Transverse colon (tissue), 4 donors: ENCODE measurements around the gene TPST2.

Source experiments
- EP300 ChIP-seq: sonication (generic); formaldehyde crosslinking; IDR thresholded peaks from one replicate; pipeline ENCODE4 v1.6.1; 2017; ENCODE audit warnings: antibody characterized with exemption, low read depth
- POLR2A ChIP-seq: fragments of 450-650 bp; IDR thresholded peaks from one replicate; pipeline ENCODE4 v1.6.1; 2016; ENCODE audit warnings: antibody characterized with exemption, mild to moderate bottlenecking, moderate library complexity
- POLR2AphosphoS5 ChIP-seq, 3 donors: sonication (generic); formaldehyde crosslinking; IDR thresholded peaks; one replicate each; pipeline ENCODE4 v1.6.1; 2016; ENCODE audit warnings: antibody characterized with exemption in 3 of 3
- TF ChIP-seq, protein P1 (sequence below), 5 experiments: fragments of 200-600 bp in 3 of 5; fragments of 450-650 bp in 2 of 5; sonication (generic) in 3 of 5; IDR thresholded peaks; 1 replicate in 2 of 5; 2 replicates in 3 of 5; pipeline ENCODE4 v1.5.1; 2016 to 2017; ENCODE audit warnings: antibody characterized with exemption in 5 of 5, inconsistent platforms in 3 of 5, mild to moderate bottlenecking in 2 of 5, moderate library complexity in 1 of 5

DNA sequence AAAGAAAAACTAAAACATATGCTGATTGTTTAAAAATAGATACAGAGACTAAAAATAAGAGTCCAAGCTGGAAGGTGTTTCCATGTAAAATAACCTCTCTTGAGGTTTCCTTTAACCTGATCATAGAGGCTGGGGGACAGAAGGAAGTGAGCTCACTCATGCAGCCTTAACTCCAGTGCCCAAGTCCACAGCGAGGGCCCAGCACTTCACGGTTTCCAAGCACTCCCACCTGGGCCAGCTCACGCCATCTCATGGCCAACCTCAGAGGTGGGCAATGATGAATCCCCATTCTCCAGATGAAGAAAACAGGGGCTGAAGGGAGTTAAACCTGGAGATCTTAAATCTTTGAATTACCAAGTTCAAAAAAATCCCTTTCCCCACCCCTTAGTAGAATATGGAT, 62.8 kb downstream of the TPST2 start:
- TF ChIP-seq, protein P1, sequence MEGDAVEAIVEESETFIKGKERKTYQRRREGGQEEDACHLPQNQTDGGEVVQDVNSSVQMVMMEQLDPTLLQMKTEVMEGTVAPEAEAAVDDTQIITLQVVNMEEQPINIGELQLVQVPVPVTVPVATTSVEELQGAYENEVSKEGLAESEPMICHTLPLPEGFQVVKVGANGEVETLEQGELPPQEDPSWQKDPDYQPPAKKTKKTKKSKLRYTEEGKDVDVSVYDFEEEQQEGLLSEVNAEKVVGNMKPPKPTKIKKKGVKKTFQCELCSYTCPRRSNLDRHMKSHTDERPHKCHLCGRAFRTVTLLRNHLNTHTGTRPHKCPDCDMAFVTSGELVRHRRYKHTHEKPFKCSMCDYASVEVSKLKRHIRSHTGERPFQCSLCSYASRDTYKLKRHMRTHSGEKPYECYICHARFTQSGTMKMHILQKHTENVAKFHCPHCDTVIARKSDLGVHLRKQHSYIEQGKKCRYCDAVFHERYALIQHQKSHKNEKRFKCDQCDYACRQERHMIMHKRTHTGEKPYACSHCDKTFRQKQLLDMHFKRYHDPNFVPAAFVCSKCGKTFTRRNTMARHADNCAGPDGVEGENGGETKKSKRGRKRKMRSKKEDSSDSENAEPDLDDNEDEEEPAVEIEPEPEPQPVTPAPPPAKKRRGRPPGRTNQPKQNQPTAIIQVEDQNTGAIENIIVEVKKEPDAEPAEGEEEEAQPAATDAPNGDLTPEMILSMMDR (IDR thresholded peaks at IDR 0.05) = no peak
- TF ChIP-seq POLR2AphosphoS5 (IDR thresholded peaks at IDR 0.05) (no peak), EP300 (no peak), POLR2A (no peak)
